ENCODE results near the gene DAGLB. TPM values are rescaled to one million over a fixed set of nuclear protein-coding genes. Genes with fewer than 3 reads are reported as not detected.

DAGLB gene
- total and polyA plus RNA-seq, 2 experiments from 2014 or later: 18.9 to 22.3 TPM

- Histone ChIP-seq H3K4me3 (no peak overlapping the region), H3K9me3 (ENCODE audit: low read depth) (no peaks in the 10 kb centered on the region), H3K4me1 (ENCODE audit: low read depth) (no peaks in the 10 kb centered on the region), H3K27ac (no peak overlapping the region), H3K36me3 (no peaks in the 10 kb centered on the region), H3K27me3 (no peaks in the 10 kb centered on the region)
- DNase-seq (ENCODE audit: low read depth in 1 of 2, low spot score in 1 of 2): no peak
- no peak for TF ChIP-seq CTCF (IDR thresholded peaks at IDR 0.05; ENCODE audit: low read depth, low read length)
Measured at GRCh38 chr7:6491194-6491593, 43.4 kb upstream of the DAGLB start.

- H3K4me1 ChIP-seq (ENCODE audit: low read depth): no peaks in the 10 kb centered on the region
- no peak overlapping the region for H3K4me3 ChIP-seq
- H3K36me3 ChIP-seq: no peaks in the 10 kb centered on the region
- no peak for TF ChIP-seq CTCF (IDR thresholded peaks at IDR 0.05; ENCODE audit: low read depth, low read length)
- H3K27ac ChIP-seq: no peak overlapping the region
- no peaks in the 10 kb centered on the region for H3K27me3 ChIP-seq
- no peaks in the 10 kb centered on the region for H3K9me3 ChIP-seq (ENCODE audit: low read depth)
- DNase-seq (ENCODE audit: low read depth in 1 of 2, low spot score in 1 of 2): no peak
Measured at GRCh38 chr7:6489612-6490011, 41.9 kb upstream of the DAGLB start.

GRCh38 chr7:6487184-6487545 lies 39.4 kb upstream of the DAGLB start:
- H3K27me3 ChIP-seq: no peaks in the 10 kb centered on the region
- DNase-seq (ENCODE audit: low read depth in 1 of 2, low spot score in 1 of 2): no peak
- H3K9me3 ChIP-seq (ENCODE audit: low read depth): no peaks in the 10 kb centered on the region
- H3K36me3 ChIP-seq: no peaks in the 10 kb centered on the region
- H3K4me3 ChIP-seq: no peak overlapping the region
- TF ChIP-seq CTCF (IDR thresholded peaks at IDR 0.05; ENCODE audit: low read depth, low read length): no peak
- no peaks in the 10 kb centered on the region for H3K4me1 ChIP-seq (ENCODE audit: low read depth)
- no peak overlapping the region for H3K27ac ChIP-seq

DNA sequence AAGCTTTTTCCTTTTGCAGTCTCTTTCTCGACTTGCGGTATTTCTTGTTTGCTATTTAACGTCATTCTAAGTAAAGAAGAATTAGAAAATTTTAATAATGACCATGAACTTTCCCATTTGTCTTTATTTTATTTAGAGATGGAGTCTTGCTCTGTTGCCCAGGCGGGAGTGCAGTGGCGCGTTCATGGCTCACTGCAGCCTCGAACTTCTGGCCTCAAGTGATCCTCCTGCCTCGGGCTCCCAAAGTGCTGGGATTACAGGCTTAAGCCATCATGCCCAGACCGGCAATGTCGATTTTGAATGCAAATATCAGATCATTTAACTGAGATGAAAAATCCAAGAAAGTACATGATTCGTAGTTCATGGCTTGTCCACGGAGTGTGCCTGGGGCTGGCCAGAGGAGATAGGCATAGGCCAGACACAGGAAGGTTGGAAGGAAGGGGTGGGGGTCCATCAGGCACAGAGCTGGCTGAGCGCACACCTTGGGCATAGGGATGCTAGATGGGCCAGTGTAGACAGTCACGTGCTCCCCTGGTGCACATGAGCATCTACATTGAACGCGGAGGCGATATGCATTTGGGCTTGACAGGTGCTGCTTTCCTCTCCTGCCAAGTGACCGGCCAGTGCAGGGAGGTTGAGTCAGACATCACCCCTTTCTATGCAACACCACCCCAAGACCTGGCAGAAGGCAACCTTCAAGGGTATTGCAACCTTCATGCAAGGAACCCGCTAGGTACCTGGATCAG lies 38.9 kb upstream of the DAGLB start:
- no peak for TF ChIP-seq CTCF (IDR thresholded peaks at IDR 0.05; ENCODE audit: low read depth, low read length)
- no peak for DNase-seq (ENCODE audit: low read depth in 1 of 2, low spot score in 1 of 2)

DNA sequence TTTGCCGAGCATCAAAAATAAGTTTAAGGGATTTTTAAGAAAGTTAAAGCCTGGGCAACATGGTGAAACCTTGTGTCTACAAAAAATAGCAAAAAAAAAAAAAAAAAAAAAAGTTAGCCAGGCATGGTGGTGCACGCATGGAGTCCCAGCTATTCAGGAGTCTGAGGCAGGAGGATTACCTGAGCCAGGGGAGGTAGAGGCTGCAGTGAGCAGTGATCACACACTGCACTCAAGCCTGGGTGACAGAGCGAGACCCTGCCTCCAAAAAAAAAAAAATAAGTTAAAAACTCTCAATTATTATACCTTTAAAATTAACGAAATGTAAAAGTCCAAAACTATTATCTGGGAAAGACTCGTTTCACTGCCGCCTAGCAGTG lies 35.0 kb upstream of the DAGLB start:
- Histone ChIP-seq H3K27me3 (no peaks in the 10 kb centered on the region), H3K4me1 (ENCODE audit: low read depth) (peaks cover 12% of the 10 kb centered on the region), H3K4me3 (peak overlapping the region; percentile 93), H3K36me3 (peaks cover 3% of the 10 kb centered on the region), H3K9me3 (ENCODE audit: low read depth) (no peaks in the 10 kb centered on the region), H3K27ac (peak overlapping the region; percentile 97)
- no peak for DNase-seq (ENCODE audit: low read depth in 1 of 2, low spot score in 1 of 2)
- TF ChIP-seq CTCF (IDR thresholded peaks at IDR 0.05; ENCODE audit: low read depth, low read length): no peak

More for the DNA sequence above, 38.9 kb upstream of the DAGLB start:
- H3K36me3 ChIP-seq: no peaks in the 10 kb centered on the region
- H3K9me3 ChIP-seq (ENCODE audit: low read depth): no peaks in the 10 kb centered on the region
- no peaks in the 10 kb centered on the region for H3K27me3 ChIP-seq
- H3K27ac ChIP-seq: no peak overlapping the region
- no peak overlapping the region for H3K4me3 ChIP-seq
- no peaks in the 10 kb centered on the region for H3K4me1 ChIP-seq (ENCODE audit: low read depth)

Measured in cardiac muscle cell (in vitro differentiated cells and primary cell).